IMR-90 (cell line): ENCODE measurements around the gene RARB. TPM values are rescaled to one million over a fixed set of nuclear protein-coding genes. Genes with fewer than 3 reads are reported as not detected.

Experiments
- ATAC-seq: fragments of 200-7000 bp; cut with Tn5 transposase; 2 replicates; pipeline ENCODE4 v1.9.1; 2020; ENCODE audit warnings: low read depth, mild to moderate bottlenecking, moderate library complexity
- BruUV-seq: library from RNA; stranded (reverse); fragments of 400-500 nt; replicated peaks from 2 replicates; lab custom pipeline; 2021; lab: Mats Ljungman, UMichigan
- CTCF ChIA-PET: fragments of 300-600 bp; formaldehyde crosslinking; extraction: SDS; loops from one replicate; lab custom pipeline; 2021; ENCODE audit warnings: antibody characterized with exemption; lab: Yijun Ruan, JAX
- POLR2A ChIA-PET: fragments of 300-600 bp; sonication (Branson Sonifier 250); formaldehyde crosslinking; loops from one replicate; lab custom pipeline; 2022; ENCODE audit warnings: antibody characterized with exemption; ENCODE audit not compliant: unreplicated experiment; lab: Charles Lee
- DNase-seq: peaks from one replicate; pipeline ENCODE4 v3.0.0; 2013
- H2AFZ ChIP-seq: replicated peaks from 2 replicates; pipeline ENCODE3; 2013; ENCODE audit warnings: low read length, mild to moderate bottlenecking; ENCODE audit not compliant: poor library complexity
- H2AK5ac ChIP-seq: 2 replicates; pipeline ENCODE4 v1.6.1; 2013; ENCODE audit warnings: low read depth, low read length, inconsistent platforms
- H2AK9ac ChIP-seq: replicated peaks from 2 replicates; pipeline ENCODE3; 2013; ENCODE audit warnings: mild to moderate bottlenecking, low read depth, low read length, moderate library complexity; ENCODE audit not compliant: poor library complexity
- H2BK120ac ChIP-seq: 2 replicates; pipeline ENCODE4 v1.6.1; 2013; ENCODE audit warnings: low read depth, low read length, inconsistent platforms
- H2BK15ac ChIP-seq: 3 replicates; pipeline ENCODE4 v1.6.1; 2013; ENCODE audit warnings: low read depth, low read length, inconsistent platforms
- H2BK20ac ChIP-seq: 2 replicates; pipeline ENCODE4 v1.6.1; 2013; ENCODE audit warnings: low read depth, mild to moderate bottlenecking, inconsistent platforms, low read length, moderate library complexity
- H2BK5ac ChIP-seq: 2 replicates; pipeline ENCODE4 v1.6.1; 2013; ENCODE audit warnings: mild to moderate bottlenecking, low read depth, low read length, inconsistent platforms; ENCODE audit not compliant: poor library complexity, severe bottlenecking
- H3K14ac ChIP-seq: replicated peaks from 2 replicates; pipeline ENCODE4 v1.6.1; 2013; ENCODE audit warnings: low read depth, low read length, inconsistent platforms
- H3K18ac ChIP-seq: 2 replicates; pipeline ENCODE4 v1.6.1; 2013; ENCODE audit warnings: low read depth, low read length, control low read depth
- H3K23ac ChIP-seq: 2 replicates; pipeline ENCODE4 v1.6.1; 2013; ENCODE audit warnings: low read depth, low read length, inconsistent platforms
- H3K27ac ChIP-seq: 2 replicates; pipeline ENCODE4 v1.5.1; 2013; ENCODE audit warnings: mild to moderate bottlenecking, control low read depth, low read length; ENCODE audit not compliant: insufficient read depth
- H3K27me3 ChIP-seq: 2 replicates; pipeline ENCODE4 v1.6.1; 2013; ENCODE audit warnings: low read length; ENCODE audit not compliant: control insufficient read depth, insufficient read depth
- H3K36me3 ChIP-seq: 2 replicates; pipeline ENCODE4 v1.6.1; 2013; ENCODE audit warnings: low read length, mixed read lengths; ENCODE audit not compliant: control insufficient read depth, insufficient read depth
- H3K4ac ChIP-seq: 2 replicates; pipeline ENCODE4 v1.6.1; 2013; ENCODE audit warnings: low read depth, low read length, inconsistent platforms
- H3K4me1 ChIP-seq: 2 replicates; pipeline ENCODE4 v1.6.1; 2013; ENCODE audit warnings: low read length, mixed read lengths; ENCODE audit not compliant: control insufficient read depth, insufficient read depth
- H3K4me2 ChIP-seq: 2 replicates; pipeline ENCODE4 v1.6.1; 2013; ENCODE audit warnings: low read depth, mild to moderate bottlenecking, control low read depth, low read length, moderate library complexity
- H3K4me3 ChIP-seq: 2 replicates; pipeline ENCODE4 v1.5.1; 2013; ENCODE audit warnings: low read depth, mild to moderate bottlenecking, control low read depth, low read length, moderate library complexity; ENCODE audit not compliant: insufficient read depth
- H3K56ac ChIP-seq: 2 replicates; pipeline ENCODE4 v1.6.1; 2013; ENCODE audit warnings: low read length, inconsistent platforms; ENCODE audit not compliant: insufficient read depth; ENCODE audit errors: extremely low read depth
- H3K79me1 ChIP-seq, 2 experiments: 2 replicates each; pipeline ENCODE4 v1.6.1; 2013; ENCODE audit warnings: low read length in 2 of 2, inconsistent platforms in 1 of 2, low read depth in 1 of 2
- H3K9ac ChIP-seq: 2 replicates; pipeline ENCODE4 v1.6.1; 2013; ENCODE audit warnings: low read depth, low read length, control low read depth
- H3K9me1 ChIP-seq: 2 replicates; pipeline ENCODE4 v1.6.1; 2013; ENCODE audit warnings: low read length, inconsistent platforms; ENCODE audit not compliant: insufficient read depth
- H3K9me3 ChIP-seq: 2 replicates; pipeline ENCODE4 v1.6.1; 2013; ENCODE audit warnings: low read length; ENCODE audit not compliant: control insufficient read depth, insufficient read depth
- H4K20me1 ChIP-seq: 2 replicates; pipeline ENCODE4 v1.6.1; 2013; ENCODE audit warnings: low read length, inconsistent platforms; ENCODE audit not compliant: insufficient read depth
- H4K5ac ChIP-seq: 2 replicates; pipeline ENCODE4 v1.6.1; 2013; ENCODE audit warnings: mild to moderate bottlenecking, low read depth, low read length, control low read depth
- H4K8ac ChIP-seq, 2 experiments: 2 replicates each; pipeline ENCODE4 v1.6.1; 2013; ENCODE audit warnings: low read depth in 2 of 2, low read length in 2 of 2, control low read depth in 1 of 2, inconsistent platforms in 1 of 2
- H4K91ac ChIP-seq: 2 replicates; pipeline ENCODE4 v1.6.1; 2013; ENCODE audit warnings: low read depth, low read length, inconsistent platforms; ENCODE audit not compliant: insufficient read depth
- BHLHE40 ChIP-seq: fragments of 150-350 bp; IDR thresholded peaks from 2 replicates; pipeline ENCODE4 v1.6.1; 2016; ENCODE audit warnings: mild to moderate bottlenecking, low read depth, low read length
- CEBPB ChIP-seq: IDR thresholded peaks from 2 replicates; pipeline ENCODE4 v1.6.1; 2012; ENCODE audit warnings: low read depth, low read length, improper control_type of control experiment
- CHD1 ChIP-seq: IDR thresholded peaks from 2 replicates; pipeline ENCODE4 v1.6.1; 2012; ENCODE audit warnings: low read depth, low read length, improper control_type of control experiment
- FOS ChIP-seq: fragments of 150-350 bp; IDR thresholded peaks from 2 replicates; pipeline ENCODE4 v1.6.1; 2016; ENCODE audit warnings: low read depth, low read length
- MAFK ChIP-seq: IDR thresholded peaks from 2 replicates; pipeline ENCODE4 v1.6.1; 2012; ENCODE audit warnings: low read depth, low read length, improper control_type of control experiment
- MAZ ChIP-seq: IDR thresholded peaks from 2 replicates; pipeline ENCODE4 v1.6.1; 2012; ENCODE audit warnings: low read depth, mild to moderate bottlenecking, low read length, improper control_type of control experiment, moderate library complexity, borderline replicate concordance
- MXI1 ChIP-seq: IDR thresholded peaks from 2 replicates; pipeline ENCODE4 v1.6.1; 2012; ENCODE audit warnings: low read depth, mild to moderate bottlenecking, low read length, moderate library complexity, borderline replicate concordance
- NFE2L2 ChIP-seq: fragments of 150-350 bp; IDR thresholded peaks from 2 replicates; pipeline ENCODE4 v1.6.1; 2016; ENCODE audit warnings: low read depth, mild to moderate bottlenecking, low read length
- POLR2A ChIP-seq: IDR thresholded peaks from 2 replicates; pipeline ENCODE4 v1.6.1; 2012; ENCODE audit warnings: mild to moderate bottlenecking, low read depth, low read length
- RAD21 ChIP-seq: IDR thresholded peaks from 2 replicates; pipeline ENCODE4 v1.6.1; 2012; ENCODE audit warnings: low read length, improper control_type of control experiment
- RCOR1 ChIP-seq: IDR thresholded peaks from 2 replicates; pipeline ENCODE4 v1.6.1; 2012; ENCODE audit warnings: mild to moderate bottlenecking, low read length, improper control_type of control experiment; ENCODE audit not compliant: insufficient replicate concordance
- RFX5 ChIP-seq: IDR thresholded peaks from 2 replicates; pipeline ENCODE4 v1.8.0; 2012; ENCODE audit warnings: low read depth, mild to moderate bottlenecking, low read length, moderate library complexity
- SMC3 ChIP-seq: fragments of 150-350 bp; IDR thresholded peaks from 2 replicates; pipeline ENCODE4 v1.6.1; 2016; ENCODE audit warnings: low read depth, mild to moderate bottlenecking, antibody characterized with exemption, low read length, moderate library complexity
- WGBS, 2 experiments: methylation state at CpG; one replicate each; pipeline versions ENCODE4 v1.1.5 to v1.1.7; 2013; ENCODE audit warnings: missing lambda C conversion rate in 2 of 2; ENCODE audit not compliant: insufficient read length in 1 of 2; ENCODE audit errors: extremely low coverage in 2 of 2; 5-methylcytosine and 5-hydroxymethylcytosine counted together
- dilution Hi-C: fragments of 300-500 bp; cut with HindIII; formaldehyde crosslinking; loops from one replicate; pipeline ENCODE4 v1.14.3; 2018; ENCODE audit warnings: low sequenced_read_pairs; ENCODE audit not compliant: unreplicated experiment
- in situ Hi-C: fragments of 300-500 bp; cut with MboI; formaldehyde crosslinking; loops from 3 replicates; pipeline ENCODE4 v1.14.3; 2019; ENCODE audit warnings: low sequenced_read_pairs, inconsistent platforms, mixed read lengths
- intact Hi-C: fragments of 100-400 bp; cut with micrococcal nuclease; formaldehyde crosslinking; loops from 2 replicates; pipeline ENCODE4 v1.10.0; 2022
- polyA plus RNA-seq, 3 experiments: library from polyadenylated mRNA; depleted of rRNA; stranded (reverse); fragments of >200 nt; gene quantifications; 2 replicates each; pipeline ENCODE4 v1.2.3, GENCODE V29; 2012; ENCODE audit warnings: low replicate concordance in 1 of 3
- total RNA-seq: library from RNA; depleted of rRNA; stranded (reverse); fragments of >200 nt; gene quantifications from 2 replicates; pipeline ENCODE4 v1.2.3, GENCODE V29; 2012
- TF ChIP-seq, protein P1 (sequence below): conservative IDR thresholded peaks from 2 replicates; pipeline ENCODE4 v1.5.1; 2012; ENCODE audit warnings: mild to moderate bottlenecking, low read depth, low read length, improper control_type of control experiment
- TF ChIP-seq, protein P2 (sequence below): fragments of 150-350 bp; IDR thresholded peaks from 2 replicates; pipeline ENCODE4 v1.6.1; 2016; ENCODE audit warnings: low read depth, mild to moderate bottlenecking, low read length, moderate library complexity, borderline replicate concordance
- TF ChIP-seq, protein P3 (sequence below): fragments of 150-350 bp; IDR thresholded peaks from 2 replicates; pipeline ENCODE4 v1.6.1; 2017; ENCODE audit warnings: mild to moderate bottlenecking, antibody characterized with exemption, low read length, low read depth

Gene RARB
- total and polyA plus RNA-seq, 2 of the 4 experiments (the other 2 are of a cell fraction) = 0.53 to 1.4 TPM

DNA sequence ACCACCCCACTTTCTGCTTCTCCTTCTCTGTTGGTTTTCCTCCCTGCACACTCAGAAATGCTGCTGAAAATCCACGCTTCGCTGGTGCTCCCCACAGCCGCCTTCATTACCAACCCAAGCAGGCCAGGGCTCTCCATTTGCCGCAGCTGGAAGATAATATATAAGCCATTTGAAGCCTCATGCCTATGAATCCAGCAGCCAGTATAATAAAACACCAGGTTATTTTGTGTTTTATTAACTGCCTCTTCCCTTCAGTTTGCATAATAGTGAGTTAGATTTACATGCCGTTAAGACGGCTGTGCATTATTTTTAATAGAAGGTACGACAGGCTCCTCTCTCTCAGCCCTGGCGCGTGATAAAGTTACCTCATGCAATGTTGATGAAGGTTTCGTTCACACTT is 150.0 kb downstream of the RARB start:
- no peak overlapping the region for H3K23ac ChIP-seq
- H2BK15ac ChIP-seq = no peak overlapping the region
- no peaks in the 10 kb centered on the region for H3K27me3 ChIP-seq
- H3K14ac ChIP-seq = no peak overlapping the region
- POLR2A ChIA-PET = no interaction called here
- in situ Hi-C loops (loop anchor here (25.0 kb wide), 1 partner anchor 1316 kb away; no protein-coding TSS in a partner anchor), intact Hi-C loops (no loop called here), dilution Hi-C loops (no loop called here)
- no peaks in the 10 kb centered on the region for H4K20me1 ChIP-seq
- WGBS, 2 experiments = no CpG with 5 or more reads among the region's 10 CpGs
- no peak overlapping the region for H2BK20ac ChIP-seq
- H3K56ac ChIP-seq = no peak overlapping the region
- no peak overlapping the region for H3K4me3 ChIP-seq
- peaks cover 13% of the 10 kb centered on the region for H3K4me1 ChIP-seq
- BruUV-seq = no TSS peak
- H2AK9ac ChIP-seq = no peak overlapping the region
- no peak for DNase-seq
- H2BK5ac ChIP-seq = no peak overlapping the region
- H4K5ac ChIP-seq = no peak overlapping the region
- no peak overlapping the region for H4K8ac ChIP-seq
- no peak for TF ChIP-seq MAFK
- TF ChIP-seq FOS = no peak
- TF ChIP-seq CEBPB = no peak
- no peak for TF ChIP-seq MAZ
- TF ChIP-seq BHLHE40 = no peak
- TF ChIP-seq, protein P1, sequence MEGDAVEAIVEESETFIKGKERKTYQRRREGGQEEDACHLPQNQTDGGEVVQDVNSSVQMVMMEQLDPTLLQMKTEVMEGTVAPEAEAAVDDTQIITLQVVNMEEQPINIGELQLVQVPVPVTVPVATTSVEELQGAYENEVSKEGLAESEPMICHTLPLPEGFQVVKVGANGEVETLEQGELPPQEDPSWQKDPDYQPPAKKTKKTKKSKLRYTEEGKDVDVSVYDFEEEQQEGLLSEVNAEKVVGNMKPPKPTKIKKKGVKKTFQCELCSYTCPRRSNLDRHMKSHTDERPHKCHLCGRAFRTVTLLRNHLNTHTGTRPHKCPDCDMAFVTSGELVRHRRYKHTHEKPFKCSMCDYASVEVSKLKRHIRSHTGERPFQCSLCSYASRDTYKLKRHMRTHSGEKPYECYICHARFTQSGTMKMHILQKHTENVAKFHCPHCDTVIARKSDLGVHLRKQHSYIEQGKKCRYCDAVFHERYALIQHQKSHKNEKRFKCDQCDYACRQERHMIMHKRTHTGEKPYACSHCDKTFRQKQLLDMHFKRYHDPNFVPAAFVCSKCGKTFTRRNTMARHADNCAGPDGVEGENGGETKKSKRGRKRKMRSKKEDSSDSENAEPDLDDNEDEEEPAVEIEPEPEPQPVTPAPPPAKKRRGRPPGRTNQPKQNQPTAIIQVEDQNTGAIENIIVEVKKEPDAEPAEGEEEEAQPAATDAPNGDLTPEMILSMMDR = no peak
- no peak for TF ChIP-seq CHD1
- TF ChIP-seq RAD21 = no peak
- TF ChIP-seq RFX5 = no peak
- TF ChIP-seq POLR2A = no peak
- TF ChIP-seq, protein P2, sequence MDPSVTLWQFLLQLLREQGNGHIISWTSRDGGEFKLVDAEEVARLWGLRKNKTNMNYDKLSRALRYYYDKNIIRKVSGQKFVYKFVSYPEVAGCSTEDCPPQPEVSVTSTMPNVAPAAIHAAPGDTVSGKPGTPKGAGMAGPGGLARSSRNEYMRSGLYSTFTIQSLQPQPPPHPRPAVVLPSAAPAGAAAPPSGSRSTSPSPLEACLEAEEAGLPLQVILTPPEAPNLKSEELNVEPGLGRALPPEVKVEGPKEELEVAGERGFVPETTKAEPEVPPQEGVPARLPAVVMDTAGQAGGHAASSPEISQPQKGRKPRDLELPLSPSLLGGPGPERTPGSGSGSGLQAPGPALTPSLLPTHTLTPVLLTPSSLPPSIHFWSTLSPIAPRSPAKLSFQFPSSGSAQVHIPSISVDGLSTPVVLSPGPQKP = no peak
- TF ChIP-seq, protein P3, sequence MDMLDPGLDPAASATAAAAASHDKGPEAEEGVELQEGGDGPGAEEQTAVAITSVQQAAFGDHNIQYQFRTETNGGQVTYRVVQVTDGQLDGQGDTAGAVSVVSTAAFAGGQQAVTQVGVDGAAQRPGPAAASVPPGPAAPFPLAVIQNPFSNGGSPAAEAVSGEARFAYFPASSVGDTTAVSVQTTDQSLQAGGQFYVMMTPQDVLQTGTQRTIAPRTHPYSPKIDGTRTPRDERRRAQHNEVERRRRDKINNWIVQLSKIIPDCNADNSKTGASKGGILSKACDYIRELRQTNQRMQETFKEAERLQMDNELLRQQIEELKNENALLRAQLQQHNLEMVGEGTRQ = no peak
- TF ChIP-seq SMC3 = no peak
- no peak for TF ChIP-seq NFE2L2
- TF ChIP-seq MXI1 = no peak
- TF ChIP-seq RCOR1 = no peak
- no peak overlapping the region for H2BK120ac ChIP-seq
- H3K9ac ChIP-seq = no peak overlapping the region
- H4K91ac ChIP-seq = no peak overlapping the region
- no peak for ATAC-seq
- H3K4ac ChIP-seq = no peak overlapping the region
- CTCF ChIA-PET = interaction anchor here (0.6 kb wide), 1 partner anchor 489 kb away, joined by 3 read pairs; no protein-coding TSS in a partner anchor
- no peaks in the 10 kb centered on the region for H3K79me1 ChIP-seq
- H3K27ac ChIP-seq = no peak overlapping the region
- H3K18ac ChIP-seq = no peak overlapping the region
- H3K4me2 ChIP-seq = no peak overlapping the region
- H2AK5ac ChIP-seq = no peak overlapping the region
- no peaks in the 10 kb centered on the region for H3K36me3 ChIP-seq
- H3K9me3 ChIP-seq = no peaks in the 10 kb centered on the region
- peaks cover 16% of the 10 kb centered on the region for H3K9me1 ChIP-seq
- no peak overlapping the region for H2AFZ ChIP-seq
